HEK293 (cell line): ENCODE measurements around the gene SCRN2.

Experiments used
- GFI1B ChIP-seq: fragments of 450-650 bp; formaldehyde crosslinking; IDR thresholded peaks from 2 replicates; pipeline ENCODE4 v1.5.1; 2016; ENCODE audit warnings: missing biosample characterization, missing genetic modification characterization
- INSM2 ChIP-seq: fragments of 450-650 bp; formaldehyde crosslinking; IDR thresholded peaks from 2 replicates; pipeline ENCODE4 v1.5.1; 2016; ENCODE audit warnings: missing biosample characterization, missing genetic modification characterization
- KLF1 ChIP-seq: fragments of 450-650 bp; formaldehyde crosslinking; IDR thresholded peaks from 2 replicates; pipeline ENCODE4 v1.5.1; 2016; ENCODE audit warnings: missing biosample characterization, missing genetic modification characterization
- KLF10 ChIP-seq: fragments of 450-650 bp; IDR thresholded peaks from 2 replicates; pipeline ENCODE4 v1.5.1; 2018; ENCODE audit warnings: missing biosample characterization, mild to moderate bottlenecking, missing genetic modification characterization
- MEIS1 ChIP-seq: sonication (generic); formaldehyde crosslinking; IDR thresholded peaks from 2 replicates; pipeline ENCODE4 v1.8.1; 2022; ENCODE audit warnings: missing genetic modification reagents, mild to moderate bottlenecking, borderline replicate concordance
- MYNN ChIP-seq: fragments of 450-650 bp; formaldehyde crosslinking; IDR thresholded peaks from 2 replicates; pipeline ENCODE4 v1.5.1; 2016; ENCODE audit warnings: missing biosample characterization, missing genetic modification characterization, borderline replicate concordance
- SP3 ChIP-seq: fragments of 450-650 bp; formaldehyde crosslinking; IDR thresholded peaks from 2 replicates; pipeline ENCODE4 v1.5.1; 2016; ENCODE audit warnings: missing biosample characterization, missing genetic modification characterization
- ZBTB44 ChIP-seq: fragments of 450-650 bp; IDR thresholded peaks from 2 replicates; pipeline ENCODE4 v1.5.1; 2018; ENCODE audit warnings: missing biosample characterization, mild to moderate bottlenecking, missing genetic modification characterization
- ZNF10 ChIP-seq: fragments of 450-650 bp; formaldehyde crosslinking; IDR thresholded peaks from 2 replicates; pipeline ENCODE4 v1.5.1; 2017; ENCODE audit warnings: missing biosample characterization, missing genetic modification characterization
- ZNF114 ChIP-seq: fragments of 450-650 bp; formaldehyde crosslinking; IDR thresholded peaks from 2 replicates; pipeline ENCODE4 v1.5.0; 2017; ENCODE audit warnings: missing biosample characterization, missing genetic modification characterization
- ZNF133 ChIP-seq: fragments of 450-650 bp; formaldehyde crosslinking; IDR thresholded peaks from 2 replicates; pipeline ENCODE4 v1.5.1; 2016; ENCODE audit warnings: missing biosample characterization, missing genetic modification characterization
- ZNF146 ChIP-seq: fragments of 450-650 bp; formaldehyde crosslinking; IDR thresholded peaks from 2 replicates; pipeline ENCODE4 v1.5.1; 2016; ENCODE audit warnings: missing biosample characterization, missing genetic modification characterization
- ZNF148 ChIP-seq: fragments of 450-650 bp; formaldehyde crosslinking; IDR thresholded peaks from 2 replicates; pipeline ENCODE4 v1.5.0; 2017; ENCODE audit warnings: missing biosample characterization, missing genetic modification characterization, borderline replicate concordance
- ZNF175 ChIP-seq: fragments of 450-650 bp; formaldehyde crosslinking; IDR thresholded peaks from 2 replicates; pipeline ENCODE4 v1.5.1; 2016; ENCODE audit warnings: missing biosample characterization, missing genetic modification characterization
- ZNF211 ChIP-seq: fragments of 450-650 bp; formaldehyde crosslinking; IDR thresholded peaks from 2 replicates; pipeline ENCODE4 v1.5.1; 2016; ENCODE audit warnings: low read depth, missing biosample characterization, missing genetic modification characterization
- ZNF37A ChIP-seq: fragments of 450-650 bp; IDR thresholded peaks from 2 replicates; pipeline ENCODE4 v1.5.1; 2018; ENCODE audit warnings: missing biosample characterization, missing genetic modification characterization
- ZNF398 ChIP-seq: fragments of 450-650 bp; formaldehyde crosslinking; IDR thresholded peaks from 2 replicates; pipeline ENCODE4 v1.5.1; 2017; ENCODE audit warnings: missing biosample characterization, missing genetic modification characterization
- ZNF48 ChIP-seq: fragments of 450-650 bp; formaldehyde crosslinking; IDR thresholded peaks from 2 replicates; pipeline ENCODE4 v1.5.1; 2016; ENCODE audit warnings: missing biosample characterization, missing genetic modification characterization
- ZNF501 ChIP-seq: fragments of 450-650 bp; formaldehyde crosslinking; IDR thresholded peaks from 2 replicates; pipeline ENCODE4 v1.5.1; 2016; ENCODE audit warnings: missing biosample characterization, missing genetic modification characterization
- ZNF510 ChIP-seq: fragments of 450-650 bp; formaldehyde crosslinking; IDR thresholded peaks from 2 replicates; pipeline ENCODE4 v1.5.1; 2018; ENCODE audit warnings: mild to moderate bottlenecking, missing genetic modification characterization, missing biosample characterization; ENCODE audit not compliant: insufficient replicate concordance
- ZNF529 ChIP-seq: fragments of 450-650 bp; formaldehyde crosslinking; IDR thresholded peaks from 2 replicates; pipeline ENCODE4 v1.5.1; 2017; ENCODE audit warnings: missing genetic modification characterization, missing biosample characterization; ENCODE audit not compliant: insufficient replicate concordance
- ZNF654 ChIP-seq: fragments of 450-650 bp; formaldehyde crosslinking; IDR thresholded peaks from 2 replicates; pipeline ENCODE4 v1.5.1; 2016; ENCODE audit warnings: low read depth, missing biosample characterization, missing genetic modification characterization
- ZNF707 ChIP-seq: fragments of 450-650 bp; formaldehyde crosslinking; IDR thresholded peaks from 2 replicates; pipeline ENCODE4 v1.5.1; 2016; ENCODE audit warnings: missing biosample characterization, missing genetic modification characterization
- TF ChIP-seq, protein P1 (sequence below): fragments of 450-650 bp; formaldehyde crosslinking; IDR thresholded peaks from 2 replicates; pipeline ENCODE4 v1.5.1; 2016; ENCODE audit warnings: missing biosample characterization, missing genetic modification characterization
- TF ChIP-seq, protein P2 (sequence below): fragments of 450-650 bp; formaldehyde crosslinking; IDR thresholded peaks from 2 replicates; pipeline ENCODE4 v1.5.1; 2016; ENCODE audit warnings: missing biosample characterization, missing genetic modification characterization, borderline replicate concordance

Gene SCRN2

DNA sequence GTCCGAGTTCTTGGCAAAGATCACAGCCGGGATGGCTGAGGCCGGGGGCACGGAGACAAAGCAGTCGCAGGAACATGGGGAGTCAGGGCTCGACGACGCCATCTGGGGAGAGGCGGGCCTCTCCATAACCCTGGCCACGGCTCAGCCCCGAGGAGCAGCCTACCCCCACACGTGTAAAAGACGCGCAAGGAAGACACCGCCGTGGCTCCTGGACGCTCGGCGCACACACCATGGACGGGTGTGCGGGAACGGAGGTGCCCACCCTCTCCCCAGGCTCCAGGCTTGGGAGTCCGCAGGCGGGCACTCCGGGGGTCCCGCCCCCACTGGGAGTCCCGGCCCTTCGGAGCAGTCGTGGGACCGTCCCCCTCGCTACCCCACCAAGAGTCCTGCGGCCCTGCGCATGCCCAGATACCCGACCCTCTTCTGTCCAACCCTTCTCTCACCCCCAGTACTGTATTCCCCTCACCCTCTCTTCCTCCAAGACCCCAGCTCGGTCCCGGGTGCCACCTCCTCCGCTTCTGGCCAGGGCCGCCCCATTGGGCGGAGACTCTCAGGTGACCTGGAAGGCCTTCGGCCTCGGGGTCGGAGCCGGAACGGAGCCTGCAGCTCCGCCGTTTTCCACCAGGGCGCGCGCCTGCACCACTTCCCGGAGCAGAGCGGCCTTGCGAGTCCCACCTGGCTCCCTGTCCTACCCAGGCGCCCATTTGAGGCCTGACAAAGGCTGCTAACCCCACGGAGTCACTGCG, at the start of gene SCRN2 (continued):
- no peak for TF ChIP-seq INSM2 (tag by site-specific recombination)
- no peak for TF ChIP-seq ZNF529 (tag by site-specific recombination)
- TF ChIP-seq MYNN (tag by site-specific recombination) = no peak
- TF ChIP-seq ZNF211 (tag by site-specific recombination) = no peak
- TF ChIP-seq ZNF37A (tag by site-specific recombination) = no peak
- no peak for TF ChIP-seq GFI1B (tag by site-specific recombination)
- TF ChIP-seq, protein P1, sequence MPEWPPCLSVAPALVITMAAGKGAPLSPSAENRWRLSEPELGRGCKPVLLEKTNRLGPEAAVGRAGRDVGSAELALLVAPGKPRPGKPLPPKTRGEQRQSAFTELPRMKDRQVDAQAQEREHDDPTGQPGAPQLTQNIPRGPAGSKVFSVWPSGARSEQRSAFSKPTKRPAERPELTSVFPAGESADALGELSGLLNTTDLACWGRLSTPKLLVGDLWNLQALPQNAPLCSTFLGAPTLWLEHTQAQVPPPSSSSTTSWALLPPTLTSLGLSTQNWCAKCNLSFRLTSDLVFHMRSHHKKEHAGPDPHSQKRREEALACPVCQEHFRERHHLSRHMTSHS = no peak
- TF ChIP-seq ZNF398 (tag by site-specific recombination) = peak; percentile 52; the same call in 1 of the 2 replicates
- TF ChIP-seq ZNF10 (tag by site-specific recombination) = 0 out of 2 replicates have a peak, but pooled peaks have one; percentile 38
- peak; percentile 89 for TF ChIP-seq ZNF654 (tag by site-specific recombination)
- peak; percentile 81 for TF ChIP-seq ZNF501 (tag by site-specific recombination)
- TF ChIP-seq, protein P2, sequence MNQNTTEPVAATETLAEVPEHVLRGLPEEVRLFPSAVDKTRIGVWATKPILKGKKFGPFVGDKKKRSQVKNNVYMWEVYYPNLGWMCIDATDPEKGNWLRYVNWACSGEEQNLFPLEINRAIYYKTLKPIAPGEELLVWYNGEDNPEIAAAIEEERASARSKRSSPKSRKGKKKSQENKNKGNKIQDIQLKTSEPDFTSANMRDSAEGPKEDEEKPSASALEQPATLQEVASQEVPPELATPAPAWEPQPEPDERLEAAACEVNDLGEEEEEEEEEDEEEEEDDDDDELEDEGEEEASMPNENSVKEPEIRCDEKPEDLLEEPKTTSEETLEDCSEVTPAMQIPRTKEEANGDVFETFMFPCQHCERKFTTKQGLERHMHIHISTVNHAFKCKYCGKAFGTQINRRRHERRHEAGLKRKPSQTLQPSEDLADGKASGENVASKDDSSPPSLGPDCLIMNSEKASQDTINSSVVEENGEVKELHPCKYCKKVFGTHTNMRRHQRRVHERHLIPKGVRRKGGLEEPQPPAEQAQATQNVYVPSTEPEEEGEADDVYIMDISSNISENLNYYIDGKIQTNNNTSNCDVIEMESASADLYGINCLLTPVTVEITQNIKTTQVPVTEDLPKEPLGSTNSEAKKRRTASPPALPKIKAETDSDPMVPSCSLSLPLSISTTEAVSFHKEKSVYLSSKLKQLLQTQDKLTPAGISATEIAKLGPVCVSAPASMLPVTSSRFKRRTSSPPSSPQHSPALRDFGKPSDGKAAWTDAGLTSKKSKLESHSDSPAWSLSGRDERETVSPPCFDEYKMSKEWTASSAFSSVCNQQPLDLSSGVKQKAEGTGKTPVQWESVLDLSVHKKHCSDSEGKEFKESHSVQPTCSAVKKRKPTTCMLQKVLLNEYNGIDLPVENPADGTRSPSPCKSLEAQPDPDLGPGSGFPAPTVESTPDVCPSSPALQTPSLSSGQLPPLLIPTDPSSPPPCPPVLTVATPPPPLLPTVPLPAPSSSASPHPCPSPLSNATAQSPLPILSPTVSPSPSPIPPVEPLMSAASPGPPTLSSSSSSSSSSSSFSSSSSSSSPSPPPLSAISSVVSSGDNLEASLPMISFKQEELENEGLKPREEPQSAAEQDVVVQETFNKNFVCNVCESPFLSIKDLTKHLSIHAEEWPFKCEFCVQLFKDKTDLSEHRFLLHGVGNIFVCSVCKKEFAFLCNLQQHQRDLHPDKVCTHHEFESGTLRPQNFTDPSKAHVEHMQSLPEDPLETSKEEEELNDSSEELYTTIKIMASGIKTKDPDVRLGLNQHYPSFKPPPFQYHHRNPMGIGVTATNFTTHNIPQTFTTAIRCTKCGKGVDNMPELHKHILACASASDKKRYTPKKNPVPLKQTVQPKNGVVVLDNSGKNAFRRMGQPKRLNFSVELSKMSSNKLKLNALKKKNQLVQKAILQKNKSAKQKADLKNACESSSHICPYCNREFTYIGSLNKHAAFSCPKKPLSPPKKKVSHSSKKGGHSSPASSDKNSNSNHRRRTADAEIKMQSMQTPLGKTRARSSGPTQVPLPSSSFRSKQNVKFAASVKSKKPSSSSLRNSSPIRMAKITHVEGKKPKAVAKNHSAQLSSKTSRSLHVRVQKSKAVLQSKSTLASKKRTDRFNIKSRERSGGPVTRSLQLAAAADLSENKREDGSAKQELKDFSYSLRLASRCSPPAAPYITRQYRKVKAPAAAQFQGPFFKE (tag by site-specific recombination) = no peak
- no peak for TF ChIP-seq MEIS1 (CRISPR knock-in tag)
- TF ChIP-seq ZNF48 (tag by site-specific recombination) = no peak
- TF ChIP-seq SP3 = peak; percentile 97
- no peak for TF ChIP-seq KLF1 (tag by site-specific recombination)
- no peak for TF ChIP-seq ZNF114 (tag by site-specific recombination)
- no peak for TF ChIP-seq ZNF707 (tag by site-specific recombination)
- no peak for TF ChIP-seq ZBTB44 (tag by site-specific recombination)
- TF ChIP-seq ZNF175 = no peak
- no peak for TF ChIP-seq ZNF146
- no peak for TF ChIP-seq ZNF510 (tag by site-specific recombination)
- TF ChIP-seq KLF10 (tag by site-specific recombination) = no peak
- no peak for TF ChIP-seq ZNF133 (tag by site-specific recombination)
- TF ChIP-seq ZNF148 = no peak
